ENCODE measurements around the gene ADRM1.
A peak's percentile ranks its signal among the peaks of the same experiment; 100 is the strongest.

Gene ADRM1

GRCh38 chr20:62353289-62354030 lies 50.7 kb downstream of the ADRM1 start:
- no peaks in the 10 kb centered on the region for H3K9me3 ChIP-seq (ENCODE audit: control insufficient read depth, low read length)
- H3K4me1 ChIP-seq (ENCODE audit: control insufficient read depth, insufficient read depth, low read length) = peaks cover 50% of the 10 kb centered on the region
- H3K4me3 ChIP-seq (ENCODE audit: low read length) = no peak overlapping the region
- H3K9ac ChIP-seq (ENCODE audit: low read length) = no peak overlapping the region
- H3K27me3 ChIP-seq (ENCODE audit: control insufficient read depth, insufficient read depth, low read length) = no peaks in the 10 kb centered on the region
- H3K36me3 ChIP-seq (ENCODE audit: control insufficient read depth, insufficient read depth, low read length) = no peaks in the 10 kb centered on the region

DNA sequence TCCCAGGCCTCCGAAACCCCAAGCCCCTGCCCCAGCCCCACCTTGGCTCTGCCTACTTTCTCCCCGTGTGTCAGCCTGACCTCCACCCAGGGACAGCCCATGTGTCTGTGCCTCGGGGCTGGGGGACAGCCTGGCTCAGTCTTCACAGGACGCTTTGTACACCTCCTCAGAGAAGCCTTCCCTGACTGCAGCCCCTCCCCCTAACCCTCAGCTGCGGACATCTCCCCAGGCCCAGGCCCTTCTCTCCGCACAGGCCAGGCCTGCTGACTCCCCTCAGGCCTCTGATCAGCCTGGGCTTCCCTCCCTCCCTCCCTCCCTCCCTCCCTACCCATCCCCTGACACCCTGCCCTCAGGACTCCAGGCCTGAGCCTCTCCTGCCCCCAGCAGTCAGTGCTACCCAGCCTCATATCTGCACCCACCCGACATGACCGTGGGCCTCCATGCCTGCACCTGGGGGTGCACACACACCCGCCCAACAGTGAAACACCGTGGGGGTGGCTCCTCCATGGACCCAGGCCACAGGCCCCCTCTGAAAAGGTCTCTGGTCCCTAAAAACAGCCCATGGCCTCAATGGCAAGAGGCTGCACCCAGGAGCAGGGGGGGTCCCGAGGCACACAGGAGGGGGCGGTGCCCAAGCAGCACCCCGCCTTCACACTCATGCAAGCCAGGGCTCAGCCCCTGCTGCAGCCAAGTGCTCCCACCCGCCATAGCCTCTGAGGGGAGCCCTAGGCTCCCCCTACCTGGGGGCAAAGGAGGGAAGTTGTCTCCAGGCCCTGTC lies 51.4 kb downstream of the ADRM1 start:
- Histone ChIP-seq H3K4me1 (ENCODE audit: control insufficient read depth, insufficient read depth, low read length) (peaks cover 57% of the 10 kb centered on the region), H3K9me3 (ENCODE audit: control insufficient read depth, low read length) (no peaks in the 10 kb centered on the region), H3K36me3 (ENCODE audit: control insufficient read depth, insufficient read depth, low read length) (no peaks in the 10 kb centered on the region), H3K27me3 (ENCODE audit: control insufficient read depth, insufficient read depth, low read length) (no peaks in the 10 kb centered on the region), H3K4me3 (ENCODE audit: low read length) (no peak overlapping the region), H3K9ac (ENCODE audit: low read length) (no peak overlapping the region)

- Histone ChIP-seq H3K9me3 (ENCODE audit: control insufficient read depth, low read length) (no peaks in the 10 kb centered on the region), H3K9ac (ENCODE audit: low read length) (peak overlapping the region; percentile 56), H3K36me3 (ENCODE audit: control insufficient read depth, insufficient read depth, low read length) (no peaks in the 10 kb centered on the region), H3K4me3 (ENCODE audit: low read length) (no peak overlapping the region), H3K27me3 (ENCODE audit: control insufficient read depth, insufficient read depth, low read length) (no peaks in the 10 kb centered on the region), H3K4me1 (ENCODE audit: control insufficient read depth, insufficient read depth, low read length) (peaks cover 60% of the 10 kb centered on the region)
Measured at GRCh38 chr20:62354811-62355341, 52.1 kb downstream of the ADRM1 start.

DNA sequence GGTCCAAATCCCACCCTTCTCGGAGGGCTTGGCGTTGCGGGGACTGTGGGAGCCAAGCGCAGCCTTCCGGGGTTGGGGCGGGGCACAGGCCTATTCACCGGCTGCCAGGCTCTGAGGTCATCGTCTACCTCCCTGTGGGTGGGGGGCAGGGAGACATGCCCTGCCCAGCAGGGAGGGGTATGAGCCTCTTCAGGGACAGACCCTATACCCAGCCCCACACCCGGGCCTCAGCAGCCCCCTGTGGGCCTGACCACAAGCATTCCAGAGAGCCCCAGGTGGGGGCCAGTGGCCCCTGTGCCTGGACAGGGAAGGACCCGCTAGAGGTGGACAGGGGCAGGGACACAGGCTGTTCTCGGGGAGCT lies 52.7 kb downstream of the ADRM1 start:
- H3K9ac ChIP-seq (ENCODE audit: low read length) = peak overlapping the region; percentile 56
- no peaks in the 10 kb centered on the region for H3K36me3 ChIP-seq (ENCODE audit: control insufficient read depth, insufficient read depth, low read length)
- H3K4me3 ChIP-seq (ENCODE audit: low read length) = no peak overlapping the region
- no peaks in the 10 kb centered on the region for H3K9me3 ChIP-seq (ENCODE audit: control insufficient read depth, low read length)
- peaks cover 54% of the 10 kb centered on the region for H3K4me1 ChIP-seq (ENCODE audit: control insufficient read depth, insufficient read depth, low read length)
- no peaks in the 10 kb centered on the region for H3K27me3 ChIP-seq (ENCODE audit: control insufficient read depth, insufficient read depth, low read length)

DNA sequence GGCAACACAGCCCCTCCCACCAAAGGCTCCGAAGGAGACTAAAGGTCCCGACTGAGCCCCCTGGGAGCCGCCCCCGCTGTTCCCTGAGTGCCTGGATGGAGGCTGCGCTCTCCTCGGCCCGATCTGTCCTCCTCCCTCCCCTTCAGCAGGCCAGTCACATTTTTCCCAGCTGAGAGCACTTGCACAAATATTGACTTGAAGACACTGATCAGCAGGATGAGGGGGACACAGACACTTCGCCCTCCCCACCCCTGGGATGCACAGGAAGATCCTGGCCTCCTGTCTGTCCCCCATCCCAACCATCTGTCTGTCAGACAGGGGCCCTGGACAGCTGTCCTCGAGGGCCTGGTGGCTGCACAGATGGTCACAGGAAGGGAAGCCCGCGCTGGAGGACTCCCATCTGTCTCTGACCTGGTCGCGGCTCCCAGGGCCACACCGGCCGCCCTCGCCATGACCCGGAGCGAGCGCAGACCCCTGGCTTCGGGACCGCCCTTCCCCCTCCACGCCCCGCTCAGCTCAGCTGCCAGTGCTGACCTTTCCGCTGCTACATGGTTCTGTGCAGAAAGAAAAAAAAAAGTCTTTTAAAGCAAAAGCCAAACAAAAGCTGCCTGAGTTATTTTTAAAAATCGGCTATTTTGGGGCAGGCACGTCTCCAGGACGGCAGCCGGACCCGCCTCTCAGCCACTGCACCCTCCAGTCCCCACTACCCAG lies 53.2 kb downstream of the ADRM1 start:
- H3K4me1 ChIP-seq (ENCODE audit: control insufficient read depth, insufficient read depth, low read length) = peaks cover 53% of the 10 kb centered on the region
- H3K27me3 ChIP-seq (ENCODE audit: control insufficient read depth, insufficient read depth, low read length) = no peaks in the 10 kb centered on the region
- no peak overlapping the region for H3K4me3 ChIP-seq (ENCODE audit: low read length)
- H3K36me3 ChIP-seq (ENCODE audit: control insufficient read depth, insufficient read depth, low read length) = no peaks in the 10 kb centered on the region
- no peaks in the 10 kb centered on the region for H3K9me3 ChIP-seq (ENCODE audit: control insufficient read depth, low read length)
- H3K9ac ChIP-seq (ENCODE audit: low read length) = peak overlapping the region; percentile 56

DNA sequence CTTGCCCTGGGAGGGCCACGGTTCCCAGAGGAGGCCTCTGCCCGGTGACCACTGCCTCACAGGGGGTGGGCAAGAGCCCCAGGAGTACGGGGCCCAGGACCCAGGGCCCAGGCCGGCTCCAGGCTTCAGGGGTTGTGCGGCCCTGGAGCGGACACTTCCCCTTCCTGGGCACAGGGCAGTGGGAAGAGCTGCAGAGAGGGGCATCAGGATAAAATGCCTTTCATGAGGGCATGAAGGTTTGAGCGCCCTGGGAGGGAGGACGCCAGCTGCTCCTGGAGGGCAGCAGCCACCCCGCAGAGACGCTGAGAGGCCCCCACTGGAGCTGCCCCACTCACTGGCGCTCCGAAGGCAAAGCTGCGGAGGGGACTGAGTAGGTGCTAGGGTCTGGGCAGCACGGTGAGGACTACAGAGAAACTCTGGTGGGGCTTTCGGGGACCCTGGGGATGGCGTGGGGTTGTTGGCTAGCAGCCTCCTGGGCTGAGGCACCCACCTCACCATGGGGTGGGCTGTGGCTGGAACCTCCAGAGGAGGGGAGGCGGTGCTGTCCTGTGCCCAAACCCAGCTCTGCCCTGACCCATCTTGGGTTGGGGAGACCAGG lies 53.9 kb downstream of the ADRM1 start:
- H3K36me3 ChIP-seq (ENCODE audit: control insufficient read depth, insufficient read depth, low read length) = no peaks in the 10 kb centered on the region
- no peak overlapping the region for H3K4me3 ChIP-seq (ENCODE audit: low read length)
- no peaks in the 10 kb centered on the region for H3K27me3 ChIP-seq (ENCODE audit: control insufficient read depth, insufficient read depth, low read length)
- peaks cover 60% of the 10 kb centered on the region for H3K4me1 ChIP-seq (ENCODE audit: control insufficient read depth, insufficient read depth, low read length)
- H3K9ac ChIP-seq (ENCODE audit: low read length) = no peak overlapping the region
- H3K9me3 ChIP-seq (ENCODE audit: control insufficient read depth, low read length) = no peaks in the 10 kb centered on the region

GRCh38 chr20:62357187-62357667 lies 54.4 kb downstream of the ADRM1 start:
- H3K4me3 ChIP-seq (ENCODE audit: low read length) = no peak overlapping the region
- H3K9ac ChIP-seq (ENCODE audit: low read length) = no peak overlapping the region
- no peaks in the 10 kb centered on the region for H3K27me3 ChIP-seq (ENCODE audit: control insufficient read depth, insufficient read depth, low read length)
- H3K4me1 ChIP-seq (ENCODE audit: control insufficient read depth, insufficient read depth, low read length) = peaks cover 62% of the 10 kb centered on the region
- no peaks in the 10 kb centered on the region for H3K9me3 ChIP-seq (ENCODE audit: control insufficient read depth, low read length)
- H3K36me3 ChIP-seq (ENCODE audit: control insufficient read depth, insufficient read depth, low read length) = no peaks in the 10 kb centered on the region

DNA sequence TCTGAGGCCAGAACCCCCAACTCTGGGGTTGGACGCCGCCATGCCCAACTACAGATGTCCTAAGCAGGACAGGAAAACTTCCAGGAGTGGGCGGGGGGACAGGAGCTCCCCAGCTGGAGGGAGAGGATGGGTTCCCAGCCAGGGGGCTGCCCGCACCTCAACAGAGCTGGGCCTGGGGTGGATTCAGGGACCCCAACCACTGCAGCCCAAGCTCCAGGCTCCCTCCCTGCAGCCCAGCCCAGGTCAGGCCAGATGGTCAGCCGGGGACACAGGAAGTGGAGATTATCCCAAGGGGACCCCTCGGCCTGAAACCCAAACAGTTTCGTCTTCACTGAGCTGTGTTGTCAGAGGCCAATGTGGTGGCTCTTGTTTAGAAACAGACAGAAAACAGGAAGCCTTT lies 54.9 kb downstream of the ADRM1 start:
- Histone ChIP-seq H3K4me1 (ENCODE audit: control insufficient read depth, insufficient read depth, low read length) (peaks cover 62% of the 10 kb centered on the region), H3K9ac (ENCODE audit: low read length) (peak overlapping the region; percentile 15)

More for the DNA sequence above, 54.9 kb downstream of the ADRM1 start:
- H3K36me3 ChIP-seq (ENCODE audit: control insufficient read depth, insufficient read depth, low read length) = no peaks in the 10 kb centered on the region
- H3K4me3 ChIP-seq (ENCODE audit: low read length) = no peak overlapping the region
- H3K9me3 ChIP-seq (ENCODE audit: control insufficient read depth, low read length) = no peaks in the 10 kb centered on the region
- H3K27me3 ChIP-seq (ENCODE audit: control insufficient read depth, insufficient read depth, low read length) = no peaks in the 10 kb centered on the region

Measured in mucosa of stomach (tissue), 1 donor.